ENCODE measurements around the gene ZNF700. TPM values are rescaled to one million over a fixed set of nuclear protein-coding genes. Genes with fewer than 3 reads are reported as not detected.
"Not testable (repeated sequence)": the region's sequence is repeated elsewhere in the genome, so short reads cannot be mapped to it uniquely, and the experiment has no call there.

The ZNF700 gene
- polyA plus RNA-seq (ENCODE audit: insufficient read length): 29.6 TPM
- long read RNA-seq, donor 1, partial matches to known transcripts: 0 of 3 reads
- long read RNA-seq, donor 1, other reads (novel, unspliced or antisense): 0 of 3 reads
- long read RNA-seq, donor 2, partial matches to known transcripts: 0 of 6 reads
- long read RNA-seq, donor 2, other reads (novel, unspliced or antisense): 0 of 6 reads
- long read RNA-seq, donor 3, partial matches to known transcripts: 0 of 2 reads
- long read RNA-seq, donor 3, other reads (novel, unspliced or antisense): 0 of 2 reads
- long read RNA-seq, donor 4: 0 reads
- long read RNA-seq, donor 5, transcript ZNF700-201 (4 exons, 2,882 nt): major isoform, 5 of 6 reads
- long read RNA-seq, donor 5, partial matches to known transcripts: 0 of 6 reads
- long read RNA-seq, donor 5, other reads (novel, unspliced or antisense): 0 of 6 reads
- long read RNA-seq, donor 6, partial matches to known transcripts: 0 of 1 reads
- long read RNA-seq, donor 6, other reads (novel, unspliced or antisense): 0 of 1 reads
- long read RNA-seq, donor 7, transcript ZNF700-201 (4 exons, 2,882 nt): major isoform, 6 of 12 reads
- long read RNA-seq, donor 7, transcript ZNF700-202 (3 exons, 3,113 nt): minor isoform, 5 of 12 reads
- long read RNA-seq, donor 7, partial matches to known transcripts: 0 of 12 reads
- long read RNA-seq, donor 7, other reads (novel, unspliced or antisense): 0 of 12 reads
- long read RNA-seq, donor 8, partial matches to known transcripts: 0 of 2 reads
- long read RNA-seq, donor 8, other reads (novel, unspliced or antisense): 0 of 2 reads

DNA sequence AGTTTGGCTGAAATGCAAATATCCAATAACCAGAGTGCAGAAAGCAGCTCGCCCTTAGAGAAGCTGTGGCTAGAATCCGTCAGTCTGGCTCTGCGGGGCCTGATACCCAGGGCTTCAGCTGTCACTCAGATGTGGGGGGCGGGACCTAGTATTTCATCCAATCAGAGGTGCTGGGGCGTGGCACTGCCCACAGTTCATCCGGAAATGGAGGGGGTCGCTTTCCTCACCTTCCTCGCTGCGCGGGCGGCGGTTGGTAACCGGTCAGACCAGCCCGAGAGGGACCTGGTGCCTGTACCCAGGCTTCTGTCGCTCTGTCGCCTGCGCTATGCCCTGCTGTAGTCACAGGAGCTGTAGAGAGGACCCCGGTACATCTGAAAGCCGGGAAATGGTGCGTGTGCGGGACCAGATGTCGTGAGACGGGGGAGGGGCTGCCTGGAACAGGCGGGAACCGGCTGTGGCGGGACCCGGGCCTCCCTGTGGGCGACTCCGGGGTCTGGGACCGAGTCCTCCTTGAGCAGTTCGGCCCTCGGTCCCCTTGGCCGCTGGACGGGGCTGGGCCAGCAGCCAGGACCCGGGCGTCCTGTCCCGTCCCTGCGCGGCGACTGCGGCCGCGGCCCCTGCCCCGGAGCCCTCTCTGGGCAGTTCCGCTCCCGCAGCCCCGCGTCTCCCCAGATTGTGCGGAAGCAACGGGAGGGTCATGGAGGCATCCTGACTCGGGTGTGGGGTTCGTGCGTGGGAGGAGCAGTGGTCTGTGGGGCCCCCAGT is at the start of gene ZNF700:
Gene ZNF700, plus strand, starts transcription at position 222 of the 765 bp plus-strand sequence. Its CDS starts 104 bp downstream, at position 326.
- peak; percentile 95 for DNase-seq

DNA sequence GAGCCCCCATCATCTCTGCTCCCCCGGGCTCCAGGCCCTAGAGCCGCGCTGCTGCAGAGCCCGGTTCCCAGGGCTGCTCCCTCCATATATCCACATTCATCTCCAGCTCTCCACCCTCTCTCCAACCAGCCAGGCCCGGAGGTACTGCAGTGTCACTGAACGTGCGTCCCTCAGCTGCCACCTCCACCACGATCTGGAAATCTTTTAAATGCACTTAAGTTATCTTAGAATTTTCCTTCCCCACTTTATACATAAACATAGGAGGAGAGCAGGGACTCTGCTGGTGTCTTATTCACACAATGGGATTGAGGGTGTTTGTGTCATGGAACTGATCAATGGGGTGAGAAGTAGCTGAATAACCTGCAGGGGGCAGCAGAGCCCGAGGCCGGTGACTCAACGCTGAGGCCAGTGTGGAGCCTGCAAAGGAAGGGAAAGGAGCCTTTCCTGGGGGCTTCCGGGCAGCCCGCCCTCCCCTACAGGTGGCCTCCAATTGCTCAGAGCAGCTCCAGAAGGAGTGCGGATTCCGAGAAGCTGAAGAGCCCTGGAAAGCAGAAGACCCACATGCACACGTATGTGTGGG is 45.1 kb upstream of the ZNF700 start:
- DNase-seq: not testable (repeated sequence)

DNA sequence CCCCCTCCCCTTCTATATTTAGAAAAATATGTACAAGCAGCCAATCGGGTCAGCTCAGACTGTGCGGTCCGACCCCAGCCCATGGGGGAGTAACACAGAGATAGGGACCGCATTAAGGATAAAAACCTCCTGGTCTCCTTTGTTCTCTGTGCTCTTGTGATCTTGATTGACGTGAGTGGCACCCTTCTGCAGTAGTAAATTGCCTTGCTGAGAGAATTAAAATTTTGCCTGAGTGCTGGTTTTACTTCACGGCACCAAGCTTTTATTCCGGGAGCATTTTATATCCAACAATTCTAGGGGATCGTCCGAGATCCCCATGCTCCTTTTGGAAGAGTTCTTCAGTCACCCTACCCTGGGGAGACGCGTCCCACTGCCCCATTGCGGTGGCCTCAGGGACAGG is 44.3 kb upstream of the ZNF700 start:
- DNase-seq: no peak

DNA sequence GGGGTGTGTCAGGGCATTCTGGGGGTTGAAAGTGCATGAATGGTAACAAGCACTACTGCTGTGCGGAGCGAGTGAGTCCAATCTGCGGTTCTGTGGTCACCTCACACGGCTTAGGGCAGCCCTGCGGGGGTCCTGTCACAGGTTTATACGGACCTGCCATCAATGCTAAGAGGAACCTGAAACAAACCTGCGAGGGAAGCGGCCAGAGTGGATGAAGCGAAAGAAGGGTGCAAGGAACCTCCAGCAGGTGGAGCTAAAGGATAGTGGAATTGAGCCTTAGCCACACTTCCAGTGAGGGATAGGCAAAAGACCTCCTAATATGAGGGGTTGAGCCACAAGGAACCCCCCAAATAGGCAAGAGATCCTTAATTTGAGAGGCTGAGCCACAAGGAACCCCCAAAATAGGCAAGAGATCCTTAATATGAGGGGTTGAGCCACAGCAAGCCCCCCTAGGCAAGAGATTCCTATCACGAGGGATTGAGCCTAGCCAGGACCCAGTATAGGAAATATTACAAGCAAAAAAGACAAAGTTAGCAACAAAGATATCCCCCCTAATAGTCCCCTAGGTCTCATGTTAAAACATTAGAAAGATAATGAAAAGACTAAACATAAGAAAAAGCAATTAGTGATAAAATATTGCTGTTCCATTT is 43.6 kb upstream of the ZNF700 start:
- DNase-seq: peak; percentile 77

DNA sequence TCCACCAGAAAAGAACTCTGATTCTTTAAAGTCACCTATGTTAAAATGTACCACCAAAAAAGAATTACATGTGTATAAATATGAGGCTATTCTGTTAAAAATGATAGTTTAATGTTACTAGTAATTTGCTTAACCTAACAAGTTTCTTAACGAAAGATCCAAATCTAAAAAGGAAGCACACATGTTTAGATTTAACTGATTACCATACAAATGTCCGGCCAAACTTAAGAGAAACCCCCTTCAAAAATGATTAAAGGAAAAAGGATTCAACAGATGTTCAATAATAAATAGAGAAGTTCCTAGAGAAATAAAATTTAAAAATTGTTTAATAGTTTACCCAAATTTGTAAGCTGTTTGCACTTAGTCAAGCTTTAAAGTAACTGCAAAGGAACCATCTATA is 42.3 kb upstream of the ZNF700 start:
- no peak for DNase-seq

DNA sequence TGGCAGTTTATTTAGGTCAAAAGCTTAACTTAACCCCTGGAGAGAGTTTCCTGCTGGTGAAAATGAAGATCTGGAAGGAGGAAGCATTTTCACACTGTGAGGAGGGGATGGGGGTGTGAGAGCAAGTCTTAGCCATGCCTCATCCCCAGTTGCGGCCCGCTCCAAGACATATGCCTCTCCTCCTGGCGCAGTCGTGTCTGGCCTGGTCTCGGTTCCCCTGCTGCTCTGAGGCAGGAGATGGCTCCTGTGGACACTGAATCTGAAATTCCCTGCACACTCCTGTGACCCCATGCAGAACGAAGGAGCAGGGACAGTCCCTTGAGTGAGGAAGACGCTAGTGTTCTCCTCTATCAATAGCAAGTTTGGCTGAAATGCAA is 37.7 kb upstream of the ZNF700 start:
- no peak for DNase-seq

DNA sequence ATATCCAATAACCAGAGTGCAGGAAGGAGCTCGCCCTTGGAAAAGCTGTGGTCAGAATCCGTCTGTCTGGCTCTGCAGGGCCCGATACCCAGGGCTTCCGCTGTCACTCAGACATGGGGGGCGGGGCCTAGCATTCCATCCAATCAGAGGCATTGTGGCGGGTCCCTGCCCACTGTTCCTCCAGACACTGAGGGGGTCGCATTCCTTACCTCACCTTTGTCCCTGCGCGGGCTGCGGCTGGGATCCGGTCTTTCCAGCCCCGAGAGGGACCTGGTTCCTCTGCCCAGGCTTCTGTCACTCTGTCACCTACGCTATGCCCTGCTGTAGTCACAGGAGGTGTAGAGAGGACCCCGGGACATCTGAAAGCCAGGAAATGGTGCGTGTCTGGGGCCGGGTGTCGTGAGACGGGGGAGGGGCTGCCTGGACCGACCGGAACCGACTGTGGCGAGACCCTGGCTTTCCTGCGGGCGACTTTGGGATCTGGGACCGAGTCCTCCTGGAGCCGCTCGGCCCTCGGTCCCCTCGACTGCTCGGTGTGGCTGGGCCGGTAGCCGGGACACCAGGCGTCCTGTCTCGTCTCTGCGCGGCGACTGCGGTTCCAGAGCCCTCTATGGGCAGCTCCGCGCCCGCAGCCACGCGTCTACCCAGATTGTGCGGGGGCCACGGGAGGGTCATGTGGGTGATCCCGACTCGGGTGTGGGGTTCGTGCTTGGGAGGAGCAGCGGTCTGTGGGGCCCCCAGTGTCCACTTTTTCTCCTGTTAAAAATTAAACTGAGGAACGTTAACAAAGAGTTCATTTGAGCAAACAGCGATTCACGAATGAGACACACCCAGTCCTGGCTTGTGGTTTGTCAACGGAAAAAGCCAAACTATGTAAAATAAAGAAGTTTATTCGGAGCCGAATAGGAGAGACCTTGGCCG is 37.0 kb upstream of the ZNF700 start, which contains the start of gene ZNF69:
Gene ZNF69, plus strand, starts transcription at position 172 of the 921 bp plus-strand sequence. Its CDS starts 142 bp downstream, at position 314.
- DNase-seq: peak; percentile 93

DNA sequence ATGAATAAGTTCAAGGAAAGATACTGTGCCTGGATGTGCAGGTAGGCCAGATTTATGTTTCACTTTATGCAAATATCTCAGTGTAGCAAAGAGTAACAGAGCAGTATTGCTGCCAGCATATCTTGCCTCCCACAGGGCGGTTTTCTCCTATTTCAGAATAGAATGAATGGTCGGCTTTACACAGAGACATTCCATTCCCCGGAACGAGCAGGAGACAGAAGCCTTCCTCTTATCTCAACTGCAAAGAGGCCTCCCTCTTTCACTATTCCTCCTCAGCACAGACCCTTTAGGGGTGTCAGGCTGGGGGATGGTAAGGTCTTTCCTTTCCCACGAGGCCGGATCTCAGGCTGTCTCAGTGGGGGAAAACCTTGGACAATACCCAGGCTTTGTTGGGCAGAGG is 35.0 kb upstream of the ZNF700 start:
- not testable (repeated sequence) for DNase-seq

DNA sequence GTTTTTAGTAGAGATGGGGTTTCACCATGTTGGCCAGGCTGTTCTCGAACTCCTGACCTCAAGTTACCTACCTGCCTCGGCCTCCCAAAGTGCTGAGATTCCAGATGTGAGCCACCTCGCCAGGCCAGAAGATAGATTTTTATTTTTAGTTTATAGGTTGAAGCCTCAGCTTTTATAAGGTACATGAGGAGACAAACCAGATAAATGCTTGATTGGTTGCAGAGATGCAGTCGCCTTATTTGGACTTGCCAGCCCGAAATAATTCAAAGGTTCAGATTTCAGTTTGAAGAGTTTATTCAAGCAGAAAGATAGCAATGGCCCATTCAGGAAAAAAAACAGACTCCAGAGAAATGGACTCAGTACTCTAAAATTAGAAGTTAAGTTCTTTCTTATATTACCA is 34.3 kb upstream of the ZNF700 start:
- no peak for DNase-seq

DNA sequence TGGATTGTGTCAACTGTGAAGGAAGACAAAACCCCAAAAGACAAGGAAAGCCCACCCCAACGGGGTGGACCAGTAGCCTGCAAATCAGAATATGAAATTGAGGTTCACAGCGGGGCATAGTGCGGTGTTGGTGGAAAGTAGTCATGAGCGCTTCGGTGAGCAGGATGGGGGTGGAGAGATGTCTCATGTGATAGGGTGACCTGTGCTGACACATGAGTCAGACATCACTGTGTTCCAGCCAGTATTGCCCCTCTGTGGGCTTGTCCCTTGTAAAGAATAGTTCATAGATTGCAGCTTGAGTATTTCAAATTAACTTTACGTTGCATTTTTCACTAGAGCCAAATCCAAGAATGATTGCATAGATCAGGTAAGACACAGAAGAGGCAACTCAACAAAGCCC is 30.1 kb upstream of the ZNF700 start:
- no peak for DNase-seq

DNA sequence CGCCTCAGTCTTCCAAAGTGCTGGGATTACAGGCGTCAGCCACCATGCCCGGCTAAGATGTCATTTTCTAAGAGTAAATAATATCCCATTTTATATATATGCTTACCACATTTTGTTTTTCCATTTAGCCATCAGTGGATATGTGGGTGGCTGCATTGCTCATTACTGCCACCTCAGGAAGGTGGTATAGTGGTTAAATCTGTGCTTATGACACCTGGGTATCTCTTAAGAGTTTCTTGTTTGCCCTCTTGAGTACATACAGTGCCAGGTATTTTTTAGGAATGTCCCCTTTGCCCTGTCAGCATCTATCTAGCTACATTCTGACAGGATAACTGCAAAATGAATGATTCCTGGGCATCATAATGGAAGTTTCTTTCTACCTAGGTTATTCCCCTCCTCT is 22.7 kb upstream of the ZNF700 start:
- DNase-seq: no peak

DNA sequence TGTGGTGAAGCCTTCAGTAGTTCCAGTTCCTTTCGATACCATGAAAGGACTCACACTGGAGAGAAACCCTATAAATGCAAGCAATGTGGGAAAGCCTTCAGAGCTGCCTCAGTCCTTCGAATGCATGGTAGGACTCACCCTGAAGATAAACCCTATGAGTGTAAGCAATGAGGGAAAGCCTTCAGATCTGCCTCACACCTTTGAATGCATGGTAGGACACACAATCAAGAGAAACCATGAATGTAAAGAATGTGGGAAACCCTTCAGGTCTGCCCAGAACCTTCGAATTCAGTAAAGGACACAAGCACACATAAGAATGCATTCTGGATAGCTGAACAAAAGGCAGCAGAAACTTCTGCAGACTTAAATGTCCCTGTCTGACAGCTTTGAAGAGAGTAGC is 19.0 kb upstream of the ZNF700 start:
- no peak for DNase-seq

DNA sequence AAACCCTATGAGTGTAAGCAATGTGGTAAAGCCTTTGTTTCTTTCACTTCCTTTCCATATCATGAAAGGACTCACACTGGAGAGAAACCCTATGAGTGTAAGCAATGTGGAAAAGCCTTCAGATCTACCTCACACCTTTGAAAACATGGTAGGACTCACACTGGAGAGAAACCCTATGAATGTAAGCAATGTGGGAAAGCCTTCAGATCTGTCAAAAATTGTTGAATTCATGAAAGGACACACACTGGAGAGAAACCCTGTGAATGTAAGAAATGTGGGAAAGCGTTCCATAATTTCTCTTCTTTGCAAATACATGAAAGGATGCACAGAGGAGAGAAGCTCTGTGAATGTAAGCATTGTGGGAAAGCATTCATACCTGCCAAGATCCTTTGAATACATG is 13.0 kb upstream of the ZNF700 start:
- not testable (repeated sequence) for DNase-seq

DNA sequence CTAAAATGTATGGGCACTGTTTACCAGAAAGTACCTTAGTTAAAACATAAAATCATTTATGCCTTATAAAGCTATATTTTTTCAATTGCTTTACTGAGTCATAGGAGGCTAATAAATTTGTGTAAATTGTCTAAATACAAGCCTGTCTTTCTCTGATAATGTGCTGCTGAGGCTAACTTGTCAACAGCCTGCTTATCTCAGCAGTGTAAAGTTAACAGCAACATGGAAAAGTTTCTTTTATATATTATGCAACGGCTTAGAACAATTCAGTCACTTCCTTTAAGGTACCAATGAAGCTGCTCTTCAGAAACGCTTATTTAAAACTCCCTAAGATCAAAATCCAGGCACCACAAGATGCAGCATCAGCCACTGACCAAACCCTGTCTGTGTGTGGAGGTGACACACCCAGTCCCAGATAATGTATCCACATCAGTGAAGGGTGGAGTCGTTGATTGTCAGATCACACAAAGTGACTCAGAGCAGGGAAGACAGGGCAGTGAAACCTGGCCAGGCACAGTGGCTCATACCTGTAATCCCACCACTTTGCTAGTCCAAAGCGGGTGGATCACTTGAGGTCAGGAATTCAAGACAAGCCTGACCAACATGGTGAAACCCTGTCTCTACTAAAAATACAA is 10.4 kb upstream of the ZNF700 start:
- DNase-seq: not testable (repeated sequence)

DNA sequence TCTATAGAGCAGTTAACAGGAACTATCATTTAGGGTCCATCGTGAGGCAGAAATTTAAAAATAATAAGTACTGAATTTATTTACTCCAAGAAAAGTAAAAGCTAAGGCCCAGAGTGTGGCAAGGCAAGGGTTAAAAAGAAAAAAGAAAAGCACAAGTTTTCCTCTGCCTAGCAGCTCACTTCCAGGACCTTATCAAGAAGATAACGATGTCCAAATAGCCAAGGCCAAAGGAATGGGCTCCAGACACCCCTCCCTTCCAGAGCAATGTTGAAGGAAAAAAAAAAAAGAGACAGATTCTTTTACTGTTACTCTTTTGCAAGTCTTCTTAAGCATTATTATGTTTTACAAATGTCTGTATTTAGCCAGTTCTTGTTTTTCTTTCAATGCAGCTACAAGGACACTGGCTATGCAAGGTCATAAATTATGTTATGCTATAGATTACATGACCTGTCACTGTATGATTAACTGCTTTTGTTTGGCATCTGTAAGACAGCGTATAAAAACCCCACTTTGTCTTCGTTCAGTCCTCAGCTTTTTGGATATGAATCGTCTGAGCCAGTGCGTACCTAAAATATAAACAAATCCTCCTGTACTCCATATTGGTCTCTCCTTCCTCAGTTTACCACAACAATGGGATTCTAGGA is 2.9 kb upstream of the ZNF700 start:
- DNase-seq: no peak

DNA sequence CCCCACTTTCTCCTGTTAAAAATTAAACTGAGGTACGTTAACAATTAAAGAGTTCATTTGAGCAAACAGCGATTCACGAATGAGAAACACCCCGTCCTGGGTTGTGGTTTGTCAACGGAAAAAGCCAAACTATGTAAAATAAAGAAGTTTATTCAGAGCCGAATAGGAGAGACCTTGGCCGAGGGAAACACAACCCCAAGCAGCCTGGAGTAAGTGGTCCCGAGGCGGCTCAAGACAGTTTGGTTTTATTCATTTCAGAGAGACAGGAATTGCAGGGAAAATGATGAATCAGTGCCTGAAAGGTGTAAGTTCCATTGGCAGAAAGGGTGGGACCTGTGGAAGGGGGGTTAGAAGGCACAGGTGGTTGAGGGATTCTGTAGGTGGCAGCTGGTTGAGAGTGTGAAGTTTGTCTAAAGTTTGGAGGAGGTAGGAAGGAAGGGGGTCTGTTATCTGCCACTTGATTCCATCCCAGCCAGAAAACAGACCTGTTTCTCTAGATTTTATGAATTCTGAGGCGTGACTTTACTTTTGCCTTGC is 812 bp downstream of the ZNF700 start:
- not testable (repeated sequence) for DNase-seq

DNA sequence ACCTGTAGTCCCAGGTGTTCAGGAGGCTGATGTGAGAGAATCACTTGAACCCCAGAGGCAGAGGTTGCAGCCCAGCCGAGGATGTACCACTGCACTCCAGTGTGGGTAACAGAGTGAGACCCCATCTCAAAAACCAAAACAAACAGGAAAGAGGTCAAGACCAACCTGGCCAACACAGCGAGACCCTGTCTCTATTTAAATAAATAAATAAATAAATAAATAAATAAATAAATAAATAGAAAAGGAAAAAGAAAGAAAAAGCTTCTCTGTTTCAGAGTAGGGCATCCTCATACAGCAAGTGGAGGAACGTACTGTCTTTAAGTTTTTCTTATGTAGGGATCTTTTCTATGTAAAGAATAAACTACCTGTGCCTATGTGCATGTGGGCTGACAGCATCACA is 2.3 kb downstream of the ZNF700 start:
- DNase-seq: no peak

DNA sequence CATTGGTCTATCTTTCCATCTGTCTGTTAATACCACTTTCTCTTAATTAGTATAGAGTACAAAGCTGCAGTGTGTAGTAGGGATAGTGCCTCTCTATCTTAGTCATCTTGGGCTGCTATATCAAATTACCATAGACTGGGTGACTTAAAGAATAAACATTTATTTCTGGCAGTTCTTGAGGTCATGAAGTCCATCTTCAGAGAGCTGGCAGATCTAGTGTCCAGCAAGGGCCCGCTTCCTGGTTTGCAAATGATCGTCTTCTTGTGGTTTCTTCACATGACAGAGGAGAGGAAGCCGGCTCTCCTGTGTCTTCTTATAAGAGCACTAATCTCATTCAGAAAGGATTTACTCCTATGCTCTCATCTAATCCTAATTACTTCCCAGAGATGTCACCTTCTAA is 6.1 kb downstream of the ZNF700 start:
- DNase-seq: no peak

DNA sequence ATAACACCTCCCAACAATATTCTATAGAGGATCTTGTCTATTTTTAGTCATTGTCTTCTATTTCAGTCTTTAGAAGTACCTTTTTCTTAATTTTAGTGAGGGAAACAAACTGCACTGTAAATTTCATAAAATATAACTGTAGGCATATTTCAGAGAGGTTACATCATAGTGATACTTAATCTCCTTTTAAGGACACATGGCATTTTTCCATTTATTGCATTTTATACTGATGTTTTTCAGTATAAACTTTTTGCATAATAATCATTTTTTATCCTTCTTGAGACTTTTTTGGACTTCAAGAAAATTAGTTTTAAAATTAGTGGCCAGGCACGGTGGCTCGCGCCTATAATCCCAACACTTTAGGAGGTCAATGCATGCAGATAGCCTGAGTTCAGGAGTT is 6.6 kb downstream of the ZNF700 start:
- DNase-seq: no peak
